Activated CD8-positive, alpha-beta T cell treated with anti-CD3 and anti-CD28 coated beads, Interleukin-2, amount 10 ng/mL, durations not matched to agents 7 days and 5 days (primary cell): ENCODE measurements around the gene MX2. TPM values are rescaled to one million over a fixed set of nuclear protein-coding genes. Genes with fewer than 3 reads are reported as not detected.

Experiments used
- ATAC-seq: fragments of 150-1000 bp; cut with Tn5 transposase; one replicate; pipeline ENCODE4 v1.10.0; 2021; ENCODE audit warnings: moderate library complexity
- CTCF ChIA-PET: fragments of 350-600 bp; sonication (Branson Sonifier 250); formaldehyde crosslinking; loops from one replicate; lab custom pipeline; 2021; ENCODE audit warnings: antibody characterized with exemption; lab: Charles Lee
- POLR2A ChIA-PET: fragments of 350-600 bp; sonication (Branson Sonifier 250); formaldehyde crosslinking; loops from one replicate; lab custom pipeline; 2021; ENCODE audit warnings: antibody characterized with exemption; lab: Charles Lee
- DNase-seq: peaks from one replicate; pipeline ENCODE4 v3.0.0-alpha.2; 2020
- H3K27ac Mint-ChIP-seq: one replicate; pipeline ENCODE4 v1.8.0; 2021; ENCODE audit warnings: mild to moderate bottlenecking, mixed read lengths
- H3K27me3 Mint-ChIP-seq: one replicate; pipeline ENCODE4 v1.8.0; 2021; ENCODE audit warnings: low read depth, mixed read lengths
- H3K36me3 Mint-ChIP-seq: one replicate; pipeline ENCODE4 v1.8.0; 2021; ENCODE audit warnings: low read depth, mixed read lengths
- H3K4me1 Mint-ChIP-seq: one replicate; pipeline ENCODE4 v1.8.0; 2021; ENCODE audit warnings: low read depth, mixed read lengths
- H3K4me3 Mint-ChIP-seq: one replicate; pipeline ENCODE4 v1.8.0; 2021; ENCODE audit warnings: mild to moderate bottlenecking, mixed read lengths
- H3K9me3 Mint-ChIP-seq: one replicate; pipeline ENCODE4 v1.8.0; 2022; ENCODE audit warnings: mixed read lengths; ENCODE audit not compliant: insufficient read depth
- total RNA-seq, 2 experiments: library from RNA; stranded (reverse); gene quantifications; one replicate each; pipeline ENCODE4 v1.2.3, GENCODE V29; 2021

MX2 gene
- total RNA-seq, 2 experiments from 2014 or later, result 56.0 to 58.6 TPM

GRCh38 chr21:41431788-41432548 lies 70.1 kb downstream of the MX2 start:
- peak overlapping the region; percentile 38 for H3K4me3 Mint-ChIP-seq
- H3K36me3 Mint-ChIP-seq, result peaks cover 94% of the 10 kb centered on the region
- no peak for ATAC-seq
- H3K27me3 Mint-ChIP-seq, result no peaks in the 10 kb centered on the region
- peaks cover 87% of the 10 kb centered on the region for H3K4me1 Mint-ChIP-seq
- peaks cover 10% of the 10 kb centered on the region for H3K9me3 Mint-ChIP-seq
- DNase-seq, result no peak
- CTCF ChIA-PET, result interaction anchor here (1.0 to 1.1 kb wide), 2 partner anchors 149 kb away, joined by 4 read pairs; no protein-coding TSS in a partner anchor
- H3K27ac Mint-ChIP-seq, result peak overlapping the region; percentile 30
- POLR2A ChIA-PET, result interaction anchor here (0.6 to 10.3 kb wide), 8 partner anchors 13 to 149 kb away, joined by 3 to 178 read pairs (median 3); partner anchors contain the start of gene MX2

GRCh38 chr21:41432562-41433460 lies 71.0 kb downstream of the MX2 start:
- Mint-ChIP-seq H3K4me3 (no peak overlapping the region), H3K9me3 (peaks cover 10% of the 10 kb centered on the region), H3K27ac (peak overlapping the region; percentile 30), H3K4me1 (peaks cover 86% of the 10 kb centered on the region), H3K27me3 (no peaks in the 10 kb centered on the region), H3K36me3 (peaks cover 94% of the 10 kb centered on the region)
- ChIA-PET CTCF (interaction anchor here (1.0 kb wide), 1 partner anchor 150 kb away, joined by 4 read pairs; no protein-coding TSS in a partner anchor), POLR2A (interaction anchor here (0.7 to 1.3 kb wide), 4 partner anchors 14 to 63 kb away, joined by 3 to 4 read pairs (median 3); no protein-coding TSS in a partner anchor)
- no peak for ATAC-seq
- DNase-seq, result no peak

GRCh38 chr21:41433566-41433965 lies 71.7 kb downstream of the MX2 start:
- DNase-seq (no peak), ATAC-seq (no peak)
- Mint-ChIP-seq H3K4me3 (no peak overlapping the region), H3K36me3 (peaks cover 94% of the 10 kb centered on the region), H3K27me3 (no peaks in the 10 kb centered on the region), H3K9me3 (peaks cover 10% of the 10 kb centered on the region), H3K27ac (peak overlapping the region; percentile 19), H3K4me1 (peaks cover 80% of the 10 kb centered on the region)
- CTCF ChIA-PET, result interaction anchor here (1.4 kb wide), 1 partner anchor 150 kb away, joined by 5 read pairs; no protein-coding TSS in a partner anchor
- POLR2A ChIA-PET, result no interaction called here

- Mint-ChIP-seq H3K4me1 (peaks cover 71% of the 10 kb centered on the region), H3K9me3 (peaks cover 10% of the 10 kb centered on the region), H3K36me3 (peaks cover 95% of the 10 kb centered on the region), H3K27me3 (no peaks in the 10 kb centered on the region), H3K4me3 (no peak overlapping the region), H3K27ac (no peak overlapping the region)
- DNase-seq (no peak), ATAC-seq (no peak)
- POLR2A ChIA-PET, result interaction anchor here (0.9 kb wide), 1 partner anchor 152 kb away, joined by 4 read pairs; no protein-coding TSS in a partner anchor
- CTCF ChIA-PET, result no interaction called here
Measured at GRCh38 chr21:41435706-41436105, 73.9 kb downstream of the MX2 start.

GRCh38 chr21:41437729-41438128 lies 75.9 kb downstream of the MX2 start:
- H3K9me3 Mint-ChIP-seq, result peaks cover 10% of the 10 kb centered on the region
- CTCF ChIA-PET, result interaction anchor here (1.0 kb wide), 1 partner anchor 155 kb away, joined by 4 read pairs; no protein-coding TSS in a partner anchor
- H3K4me1 Mint-ChIP-seq, result peaks cover 62% of the 10 kb centered on the region
- DNase-seq (no peak), ATAC-seq (no peak)
- H3K36me3 Mint-ChIP-seq, result peaks cover 95% of the 10 kb centered on the region
- POLR2A ChIA-PET, result interaction anchor here (1.0 to 2.2 kb wide), 4 partner anchors 11 to 58 kb away, joined by 5 to 9 read pairs (median 6); partner anchors contain the start of gene MX1
- H3K27me3 Mint-ChIP-seq, result no peaks in the 10 kb centered on the region
- no peak overlapping the region for H3K4me3 Mint-ChIP-seq
- peak overlapping the region; percentile 28 for H3K27ac Mint-ChIP-seq

GRCh38 chr21:41438425-41439113 lies 76.7 kb downstream of the MX2 start:
- H3K4me1 Mint-ChIP-seq, result peaks cover 56% of the 10 kb centered on the region
- no peak for DNase-seq

GRCh38 chr21:41439248-41439647 lies 77.4 kb downstream of the MX2 start:
- H3K4me3 Mint-ChIP-seq, result no peak overlapping the region
- no peak for DNase-seq
- ChIA-PET POLR2A (interaction anchor here (1.0 to 2.2 kb wide), 3 partner anchors 11 to 13 kb away, joined by 3 to 9 read pairs (median 6); partner anchors contain the start of gene MX1), CTCF (interaction anchor here (1.7 kb wide), 1 partner anchor 156 kb away, joined by 12 read pairs; no protein-coding TSS in a partner anchor)
- no peak overlapping the region for H3K27ac Mint-ChIP-seq
- H3K27me3 Mint-ChIP-seq, result no peaks in the 10 kb centered on the region
- H3K9me3 Mint-ChIP-seq, result peaks cover 10% of the 10 kb centered on the region
- peaks cover 94% of the 10 kb centered on the region for H3K36me3 Mint-ChIP-seq
- H3K4me1 Mint-ChIP-seq, result peaks cover 52% of the 10 kb centered on the region
- no peak for ATAC-seq

More at GRCh38 chr21:41438425-41439113, 76.7 kb downstream of the MX2 start:
- H3K9me3 Mint-ChIP-seq, result peaks cover 10% of the 10 kb centered on the region
- no peaks in the 10 kb centered on the region for H3K27me3 Mint-ChIP-seq
- H3K4me3 Mint-ChIP-seq, result no peak overlapping the region
- ATAC-seq, result no peak
- H3K36me3 Mint-ChIP-seq, result peaks cover 95% of the 10 kb centered on the region
- POLR2A ChIA-PET, result interaction anchor here (1.4 to 2.2 kb wide), 3 partner anchors 11 to 13 kb away, joined by 5 to 9 read pairs (median 6); partner anchors contain the start of gene MX1
- H3K27ac Mint-ChIP-seq, result peak overlapping the region; percentile 31
- CTCF ChIA-PET, result interaction anchor here (1.7 kb wide), 1 partner anchor 156 kb away, joined by 12 read pairs; no protein-coding TSS in a partner anchor

- DNase-seq, result no peak
- ChIA-PET POLR2A (interaction anchor here (0.7 to 1.4 kb wide), 2 partner anchors 13 to 266 kb away, joined by 3 to 4 read pairs; no protein-coding TSS in a partner anchor), CTCF (no interaction called here)
- Mint-ChIP-seq H3K4me3 (no peak overlapping the region), H3K9me3 (no peaks in the 10 kb centered on the region), H3K36me3 (peaks cover 94% of the 10 kb centered on the region), H3K27ac (peak overlapping the region; percentile 25), H3K27me3 (no peaks in the 10 kb centered on the region), H3K4me1 (peaks cover 44% of the 10 kb centered on the region)
- ATAC-seq, result no peak
Measured at GRCh38 chr21:41441546-41441945, 79.7 kb downstream of the MX2 start.

- Mint-ChIP-seq H3K27ac (peak overlapping the region; percentile 53), H3K4me1 (peaks cover 35% of the 10 kb centered on the region), H3K27me3 (no peaks in the 10 kb centered on the region), H3K36me3 (peaks cover 94% of the 10 kb centered on the region), H3K4me3 (no peak overlapping the region), H3K9me3 (no peaks in the 10 kb centered on the region)
- ChIA-PET CTCF (interaction anchor here (1.0 kb wide), 1 partner anchor 13 kb away, joined by 3 read pairs; no protein-coding TSS in a partner anchor), POLR2A (interaction anchor here (1.2 to 2.7 kb wide), 4 partner anchors 8 to 16 kb away, joined by 4 to 21 read pairs (median 6); partner anchors contain the start of gene MX1)
- DNase-seq (no peak), ATAC-seq (no peak)
Measured at GRCh38 chr21:41442481-41443186, 80.8 kb downstream of the MX2 start.

- ATAC-seq (no peak), DNase-seq (no peak)
- no peaks in the 10 kb centered on the region for H3K27me3 Mint-ChIP-seq
- CTCF ChIA-PET, result interaction anchor here (1.1 kb wide), 1 partner anchor 160 kb away, joined by 9 read pairs; no protein-coding TSS in a partner anchor
- POLR2A ChIA-PET, result interaction anchor here (1.2 to 2.7 kb wide), 4 partner anchors 9 to 17 kb away, joined by 4 to 21 read pairs (median 6); partner anchors contain the start of gene MX1
- H3K36me3 Mint-ChIP-seq, result peaks cover 91% of the 10 kb centered on the region
- no peaks in the 10 kb centered on the region for H3K9me3 Mint-ChIP-seq
- H3K4me3 Mint-ChIP-seq, result no peak overlapping the region
- H3K4me1 Mint-ChIP-seq, result peaks cover 34% of the 10 kb centered on the region
- H3K27ac Mint-ChIP-seq, result peak overlapping the region; percentile 30
Measured at GRCh38 chr21:41443562-41443961, 81.7 kb downstream of the MX2 start.
